ENCODE results near the gene MGAT2. TPM values are rescaled to one million over a fixed set of nuclear protein-coding genes. Genes with fewer than 3 reads are reported as not detected.
A peak's percentile ranks its signal among the peaks of the same experiment; 100 is the strongest.

MGAT2 gene
- total RNA-seq, 1 experiment from 2014 or later, result 22.9 TPM

- Histone ChIP-seq H3K4me2 (ENCODE audit: low read length) (peak within 1 kb of the TSS; percentile 75), H3K36me3 (ENCODE audit: control insufficient read depth in 1 of 2, insufficient read depth in 2 of 2, low read length in 2 of 2) (peaks cover 14 to 32% of the 10 kb centered on the region in 2 experiments; a peak in 3 of 4 replicates), H3K4me3 (replicated peaks in 1 of 2; ENCODE audit: low read depth in 1 of 2, low read length in 2 of 2) (peak within 1 kb of the TSS; percentile 71 to 88), H3K79me2 (ENCODE audit: insufficient read depth, low read length) (peaks cover 52% of the 10 kb centered on the region), H3K9ac (ENCODE audit: low read length) (peak within 1 kb of the TSS; percentile 92), H3K9me2 (ENCODE audit: insufficient read depth) (no peaks in the 10 kb centered on the region), H3K27ac (ENCODE audit: low read depth, low read length) (peak within 1 kb of the TSS; percentile 81), H3K4me1 (ENCODE audit: control insufficient read depth in 1 of 2, insufficient read depth in 2 of 2, low read length in 2 of 2) (peaks cover 12 to 49% of the 10 kb centered on the region in 2 experiments), H3K27me3 (ENCODE audit: insufficient read depth, low read length) (no peaks in the 10 kb centered on the region), H2AFZ (ENCODE audit: low read depth, low read length, poor library complexity, severe bottlenecking) (peak within 1 kb of the TSS; percentile 47), H3K9me3 (ENCODE audit: control insufficient read depth in 1 of 2, insufficient read depth in 1 of 2, low read depth in 1 of 2, low read length in 2 of 2) (no peaks in the 10 kb centered on the region), H4K20me1 (ENCODE audit: insufficient read depth) (peaks cover 28% of the 10 kb centered on the region; the same call in 1 of the 2 replicates)
- BruUV-seq (replicated peaks), result no TSS peak
- POLR2A ChIA-PET, result interaction anchor here (0.7 to 2.8 kb wide), 10 partner anchors 9 to 726 kb away, joined by 3 to 15 read pairs (median 5); partner anchors contain the start of genes DMAC2L, L2HGDH, LRR1 and MGAT2
- CTCF ChIA-PET, result interaction anchor here (0.6 to 2.0 kb wide), 9 partner anchors 7 to 276 kb away, joined by 3 to 16 read pairs (median 4); partner anchors contain the start of genes LRR1, MGAT2 and RPL36AL
- intact Hi-C loops (cut with micrococcal nuclease), result no loop called here
- DNase-seq (ENCODE audit: low read depth, low spot score) (peak; percentile 99), ATAC-seq (peak; percentile 83)
- RAD21 ChIA-PET (ENCODE audit: low non-redundant PET in 1 of 2, low total read pairs in 2 of 2, uncharacterized antibody in 2 of 2, unreplicated experiment in 2 of 2), result no interaction called here
- TF ChIP-seq TCF7L2 (IDR thresholded peaks at IDR 0.05; ENCODE audit: borderline replicate concordance, extremely low read depth, insufficient read depth, insufficient read length) (no peak), CTCF (IDR thresholded peaks at IDR 0.05 in 2 of 3, conservative IDR thresholded peaks at IDR 0.05 in 1 of 3; ENCODE audit: borderline replicate concordance in 1 of 3, insufficient read depth in 1 of 3, low read depth in 2 of 3, low read length in 2 of 3) (no peak), SIN3A (IDR thresholded peaks at IDR 0.05; ENCODE audit: low read depth) (no peak), SP1 (IDR thresholded peaks at IDR 0.05; ENCODE audit: low read depth) (peak; percentile 29), ZFX (IDR thresholded peaks at IDR 0.05) (peak; percentile 92), EGR1 (IDR thresholded peaks at IDR 0.05; ENCODE audit: low read depth) (no peak), YY1 (IDR thresholded peaks at IDR 0.05; ENCODE audit: extremely low read depth, insufficient replicate concordance, low read depth, low read length) (peak; percentile 73), FOSL1 (IDR thresholded peaks at IDR 0.05; ENCODE audit: low read depth) (no peak), ATF3 (IDR thresholded peaks at IDR 0.05) (peak; percentile 97; the same call in 1 of the 2 replicates), POLR2A (IDR thresholded peaks at IDR 0.05; ENCODE audit: borderline replicate concordance, extremely low read depth, insufficient read depth, insufficient read length) (peak; percentile 93), EZH2 (IDR thresholded peaks at IDR 0.05) (no peak), JUND (IDR thresholded peaks at IDR 0.05) (peak; percentile 82), ZNF274 (IDR thresholded peaks at IDR 0.05; ENCODE audit: low read depth, low read length) (no peak), CBX3 (IDR thresholded peaks at IDR 0.05; ENCODE audit: low read depth) (peak; percentile 89; the same call in 1 of the 2 replicates), CEBPB (IDR thresholded peaks at IDR 0.05; ENCODE audit: low read depth) (no peak), POLR2AphosphoS5 (IDR thresholded peaks at IDR 0.05; ENCODE audit: low read depth, low read length) (peak; percentile 93), ELF1 (IDR thresholded peaks at IDR 0.05; ENCODE audit: borderline replicate concordance, low read depth) (no peak), SRF (IDR thresholded peaks at IDR 0.05; ENCODE audit: low read depth) (no peak), RAD21 (IDR thresholded peaks at IDR 0.05; ENCODE audit: low read depth) (no peak), EZH2phosphoT487 (IDR thresholded peaks at IDR 0.05; ENCODE audit: borderline replicate concordance) (no peak)
- TF ChIP-seq, protein P1, sequence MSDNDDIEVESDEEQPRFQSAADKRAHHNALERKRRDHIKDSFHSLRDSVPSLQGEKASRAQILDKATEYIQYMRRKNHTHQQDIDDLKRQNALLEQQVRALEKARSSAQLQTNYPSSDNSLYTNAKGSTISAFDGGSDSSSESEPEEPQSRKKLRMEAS (IDR thresholded peaks at IDR 0.05), result peak; percentile 75
- TF ChIP-seq, protein P2, sequence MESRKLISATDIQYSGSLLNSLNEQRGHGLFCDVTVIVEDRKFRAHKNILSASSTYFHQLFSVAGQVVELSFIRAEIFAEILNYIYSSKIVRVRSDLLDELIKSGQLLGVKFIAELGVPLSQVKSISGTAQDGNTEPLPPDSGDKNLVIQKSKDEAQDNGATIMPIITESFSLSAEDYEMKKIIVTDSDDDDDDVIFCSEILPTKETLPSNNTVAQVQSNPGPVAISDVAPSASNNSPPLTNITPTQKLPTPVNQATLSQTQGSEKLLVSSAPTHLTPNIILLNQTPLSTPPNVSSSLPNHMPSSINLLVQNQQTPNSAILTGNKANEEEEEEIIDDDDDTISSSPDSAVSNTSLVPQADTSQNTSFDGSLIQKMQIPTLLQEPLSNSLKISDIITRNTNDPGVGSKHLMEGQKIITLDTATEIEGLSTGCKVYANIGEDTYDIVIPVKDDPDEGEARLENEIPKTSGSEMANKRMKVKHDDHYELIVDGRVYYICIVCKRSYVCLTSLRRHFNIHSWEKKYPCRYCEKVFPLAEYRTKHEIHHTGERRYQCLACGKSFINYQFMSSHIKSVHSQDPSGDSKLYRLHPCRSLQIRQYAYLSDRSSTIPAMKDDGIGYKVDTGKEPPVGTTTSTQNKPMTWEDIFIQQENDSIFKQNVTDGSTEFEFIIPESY (IDR thresholded peaks at IDR 0.05; ENCODE audit: extremely low read depth, insufficient replicate concordance, low read length), result no peak
These were observed 34.6 kb upstream of the MGAT2 start, which contains the start of gene RPS29 for GRCh38 chr14:49585803-49586672. Gene RPS29 (minus strand): TSS chr14:49586380. CDS start chr14:49586346, 34 bp downstream.
